ENCODE measurements around the gene HIVEP3.

GRCh38 chr1:41467673-41468072 lies 451.0 kb downstream of the HIVEP3 start:
- TF ChIP-seq POLR2A (IDR thresholded peaks at IDR 0.05): no peak
- TF ChIP-seq, protein P1, sequence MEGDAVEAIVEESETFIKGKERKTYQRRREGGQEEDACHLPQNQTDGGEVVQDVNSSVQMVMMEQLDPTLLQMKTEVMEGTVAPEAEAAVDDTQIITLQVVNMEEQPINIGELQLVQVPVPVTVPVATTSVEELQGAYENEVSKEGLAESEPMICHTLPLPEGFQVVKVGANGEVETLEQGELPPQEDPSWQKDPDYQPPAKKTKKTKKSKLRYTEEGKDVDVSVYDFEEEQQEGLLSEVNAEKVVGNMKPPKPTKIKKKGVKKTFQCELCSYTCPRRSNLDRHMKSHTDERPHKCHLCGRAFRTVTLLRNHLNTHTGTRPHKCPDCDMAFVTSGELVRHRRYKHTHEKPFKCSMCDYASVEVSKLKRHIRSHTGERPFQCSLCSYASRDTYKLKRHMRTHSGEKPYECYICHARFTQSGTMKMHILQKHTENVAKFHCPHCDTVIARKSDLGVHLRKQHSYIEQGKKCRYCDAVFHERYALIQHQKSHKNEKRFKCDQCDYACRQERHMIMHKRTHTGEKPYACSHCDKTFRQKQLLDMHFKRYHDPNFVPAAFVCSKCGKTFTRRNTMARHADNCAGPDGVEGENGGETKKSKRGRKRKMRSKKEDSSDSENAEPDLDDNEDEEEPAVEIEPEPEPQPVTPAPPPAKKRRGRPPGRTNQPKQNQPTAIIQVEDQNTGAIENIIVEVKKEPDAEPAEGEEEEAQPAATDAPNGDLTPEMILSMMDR (IDR thresholded peaks at IDR 0.05): no peak

Data from lower leg skin (tissue), 3 donors.